Naive thymus-derived CD4-positive, alpha-beta T cell (primary cell): ENCODE results near the gene PIK3R1. TPM values are rescaled to one million over a fixed set of nuclear protein-coding genes. Genes with fewer than 3 reads are reported as not detected.

Source experiments
- ATAC-seq: fragments of 150-1000 bp; cut with Tn5 transposase; 2 replicates; pipeline ENCODE4 v1.10.0; 2021; ENCODE audit warnings: mild to moderate bottlenecking, moderate library complexity
- CTCF ChIA-PET: fragments of 350-600 bp; sonication (Branson Sonifier 250); formaldehyde crosslinking; loops from one replicate; lab custom pipeline; 2021; ENCODE audit warnings: antibody characterized with exemption; lab: Charles Lee
- POLR2A ChIA-PET: fragments of 350-600 bp; sonication (Branson Sonifier 250); formaldehyde crosslinking; loops from one replicate; lab custom pipeline; 2021; ENCODE audit warnings: antibody characterized with exemption, inconsistent platforms; lab: Charles Lee
- DNase-seq, 9 donors: peaks; one replicate each; pipeline versions ENCODE4 v3.0.0 to v3.0.0-alpha.2; 2020 to 2022; ENCODE audit warnings: mixed read lengths in 1 of 9
- H3K27ac ChIP-seq: one replicate; pipeline ENCODE4 v1.7.0; 2013; ENCODE audit warnings: mild to moderate bottlenecking, low read depth, low read length, moderate library complexity
- H3K27me3 ChIP-seq, 2 donors: one replicate each; pipeline ENCODE4 v1.7.0; 2013; ENCODE audit warnings: low read length in 2 of 2, mild to moderate bottlenecking in 2 of 2, moderate library complexity in 2 of 2; ENCODE audit not compliant: control insufficient read depth in 2 of 2, insufficient read depth in 2 of 2
- H3K36me3 ChIP-seq, 3 experiments: 1 replicate in 2 of 3; 2 replicates in 1 of 3; pipeline ENCODE4 v1.7.0; 2013; ENCODE audit warnings: low read length in 3 of 3, mild to moderate bottlenecking in 3 of 3, moderate library complexity in 1 of 3; ENCODE audit not compliant: insufficient read depth in 3 of 3, control insufficient read depth in 2 of 3
- H3K4me1 ChIP-seq, 2 donors: one replicate each; pipeline ENCODE4 v1.7.0; 2013; ENCODE audit warnings: low read length in 2 of 2, mild to moderate bottlenecking in 2 of 2, moderate library complexity in 1 of 2; ENCODE audit not compliant: control insufficient read depth in 2 of 2, insufficient read depth in 2 of 2
- H3K4me3 ChIP-seq: 2 replicates; pipeline ENCODE4 v1.7.0; 2013; ENCODE audit warnings: mild to moderate bottlenecking, low read length
- H3K9me3 ChIP-seq, 3 experiments: 1 replicate in 2 of 3; 2 replicates in 1 of 3; pipeline ENCODE4 v1.7.0; 2013; ENCODE audit warnings: low read length in 3 of 3; ENCODE audit not compliant: control insufficient read depth in 2 of 3
- H3K27ac Mint-ChIP-seq, 9 donors: one replicate each; pipeline ENCODE4 v1.8.0; 2020 to 2022; ENCODE audit warnings: mixed read lengths in 9 of 9, mild to moderate bottlenecking in 8 of 9, moderate library complexity in 5 of 9, inconsistent platforms in 2 of 9
- H3K27me3 Mint-ChIP-seq, 5 donors: one replicate each; pipeline ENCODE4 v1.8.0; 2021 to 2022; ENCODE audit warnings: mixed read lengths in 5 of 5, mild to moderate bottlenecking in 1 of 5
- H3K36me3 Mint-ChIP-seq, 5 donors: one replicate each; pipeline ENCODE4 v1.8.0; 2020 to 2022; ENCODE audit warnings: mixed read lengths in 5 of 5, mild to moderate bottlenecking in 3 of 5, inconsistent platforms in 1 of 5
- H3K4me1 Mint-ChIP-seq, 7 donors: one replicate each; pipeline ENCODE4 v1.8.0; 2020 to 2022; ENCODE audit warnings: mixed read lengths in 7 of 7, mild to moderate bottlenecking in 3 of 7, inconsistent platforms in 1 of 7
- H3K4me3 Mint-ChIP-seq, 10 donors: one replicate each; pipeline ENCODE4 v1.8.0; 2020 to 2022; ENCODE audit warnings: mild to moderate bottlenecking in 10 of 10, mixed read lengths in 10 of 10, moderate library complexity in 6 of 10, inconsistent platforms in 2 of 10
- H3K9me3 Mint-ChIP-seq, 11 donors: one replicate each; pipeline ENCODE4 v1.8.0; 2020 to 2022; ENCODE audit warnings: mixed read lengths in 11 of 11, mild to moderate bottlenecking in 4 of 11, inconsistent platforms in 1 of 11, moderate library complexity in 1 of 11
- intact Hi-C, 2 donors: fragments of 100-400 bp; cut with micrococcal nuclease; formaldehyde crosslinking; loops; one replicate each; pipeline ENCODE4 v1.15.1; 2023
- polyA plus RNA-seq, 2 donors: library from polyadenylated mRNA; unstranded; fragments of 300-500 nt; fragmentation: Illumina TruSeq; gene quantifications; one replicate each; pipeline ENCODE4 v1.2.3, GENCODE V29; 2021
- total RNA-seq, 6 experiments: library from RNA in 5 of 6; stranded (reverse) in 5 of 6; gene quantifications; 1 replicate in 5 of 6; 2 replicates in 1 of 6; pipeline ENCODE4 v1.2.3 and lab custom pipeline; 2021 to 2026

The PIK3R1 gene
- total and polyA plus RNA-seq, 7 experiments from 2014 or later: 72.0 to 207 (median 119) TPM

DNA sequence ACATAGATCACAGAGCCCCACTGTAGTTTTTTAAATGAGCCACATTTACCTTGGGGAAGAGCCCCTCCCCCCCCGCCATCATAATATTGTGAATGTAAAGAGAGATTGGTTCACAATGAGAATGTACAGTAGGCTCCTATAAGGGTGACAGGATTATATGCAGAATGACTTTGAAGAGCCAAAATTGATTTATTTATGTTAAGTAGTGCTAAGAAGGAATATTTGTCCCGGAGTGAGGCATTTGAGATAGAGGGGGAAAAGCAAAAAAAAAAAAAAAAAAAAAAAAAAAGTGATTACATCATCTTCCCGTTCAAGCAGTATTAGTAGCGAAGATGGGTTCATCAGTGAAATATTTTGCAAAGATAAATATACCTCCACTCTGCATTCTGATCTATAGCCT, 73.9 kb downstream of the PIK3R1 start:
- H3K27me3 ChIP-seq: no peaks in the 10 kb centered on the region
- POLR2A ChIA-PET: interaction anchor here (1.2 kb wide), 1 partner anchor 9 kb away, joined by 5 read pairs; no protein-coding TSS in a partner anchor
- no peak for DNase-seq
- no peak for ATAC-seq
- H3K4me3 ChIP-seq: no peak overlapping the region
- Mint-ChIP-seq H3K27me3 (no peaks in the 10 kb centered on the region), H3K27ac (peak overlapping the region in 7 of 9 donors; percentile 24 to 97 (median 83)), H3K36me3 (peaks cover 8 to 23% (median 16%) of the 10 kb centered on the region in 5 donors), H3K9me3 (no peaks in the 10 kb centered on the region), H3K4me1 (peaks cover 44 to 85% (median 76%) of the 10 kb centered on the region in 7 donors), H3K4me3 (peak overlapping the region in 9 of 10 donors; percentile 81 to 93 (median 90))
- H3K9me3 ChIP-seq: no peaks in the 10 kb centered on the region
- H3K4me1 ChIP-seq: peaks cover 50 to 65% of the 10 kb centered on the region in 2 donors
- H3K36me3 ChIP-seq: peaks cover 17 to 25% (median 20%) of the 10 kb centered on the region in 3 experiments
- CTCF ChIA-PET: no interaction called here
- peak overlapping the region; percentile 55 for H3K27ac ChIP-seq
- intact Hi-C loops: loop anchor here (5.0 to 10.0 kb wide), 5 partner anchors 93 to 1285 kb away; partner anchors contain the start of gene SLC30A5 (in 1 of the 2)

DNA sequence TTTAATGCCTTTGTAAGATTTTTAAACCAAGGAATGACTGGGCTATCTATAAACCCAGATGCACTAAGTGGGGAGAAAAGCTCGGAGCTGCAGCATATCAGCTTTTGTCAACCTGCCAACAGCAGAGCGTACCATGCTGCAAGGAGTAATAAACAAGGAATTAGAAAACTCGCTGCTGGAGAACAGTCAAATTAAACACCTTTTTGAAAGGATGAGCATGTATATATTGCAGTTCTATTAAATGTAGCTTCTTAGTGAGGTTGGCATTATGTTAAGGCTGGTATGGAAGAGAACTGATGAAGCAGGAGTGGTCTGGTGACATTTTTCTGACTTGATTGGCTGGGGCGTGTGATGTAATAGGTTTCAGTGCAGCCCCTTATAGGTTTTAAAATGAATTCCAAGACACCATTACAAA, 74.7 kb downstream of the PIK3R1 start:
- peaks cover 13 to 26% (median 19%) of the 10 kb centered on the region in 5 donors for H3K36me3 Mint-ChIP-seq
- CTCF ChIA-PET: no interaction called here

DNA sequence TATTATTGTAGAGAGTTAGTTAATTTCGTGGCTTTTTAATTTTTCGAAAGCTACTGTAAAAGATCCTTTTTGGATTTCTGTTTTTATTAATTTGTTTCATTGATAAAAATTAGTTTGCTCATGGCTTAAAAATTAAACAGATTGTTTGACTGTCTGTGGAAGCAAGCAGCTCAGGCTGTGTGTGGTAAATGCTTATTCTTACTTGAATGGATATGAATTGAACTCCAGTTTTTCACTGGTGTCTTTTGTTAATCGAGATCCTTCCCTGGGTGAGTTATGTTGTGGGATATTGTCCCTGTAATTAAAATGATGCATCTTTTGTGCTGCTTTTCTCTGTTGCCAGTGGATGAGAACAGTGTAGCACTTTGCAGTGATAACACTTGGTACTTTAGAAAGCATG, 75.3 kb downstream of the PIK3R1 start:
- Histone ChIP-seq H3K4me1 (peaks cover 37 to 52% of the 10 kb centered on the region in 2 donors), H3K36me3 (peaks cover 26 to 36% (median 29%) of the 10 kb centered on the region in 3 experiments), H3K27me3 (no peaks in the 10 kb centered on the region), H3K27ac (peak overlapping the region; percentile 4), H3K4me3 (no peak overlapping the region), H3K9me3 (no peaks in the 10 kb centered on the region)
- DNase-seq (no peak), ATAC-seq (no peak)
- Mint-ChIP-seq H3K4me3 (peak overlapping the region in 4 of 10 donors; percentile 0 to 63 (median 40)), H3K27me3 (no peaks in the 10 kb centered on the region), H3K27ac (peak overlapping the region in 7 of 9 donors; percentile 24 to 97 (median 60)), H3K4me1 (peaks cover 35 to 78% (median 67%) of the 10 kb centered on the region in 7 donors), H3K9me3 (no peaks in the 10 kb centered on the region), H3K36me3 (peaks cover 16 to 27% (median 23%) of the 10 kb centered on the region in 5 donors)
- intact Hi-C loops: no loop called here
- ChIA-PET POLR2A (interaction anchor here (0.8 to 1.2 kb wide), 2 partner anchors 10 to 13 kb away, joined by 3 to 5 read pairs; no protein-coding TSS in a partner anchor), CTCF (interaction anchor here (0.7 kb wide), 1 partner anchor 1343 kb away, joined by 3 read pairs; no protein-coding TSS in a partner anchor)

More for the DNA sequence above, 74.7 kb downstream of the PIK3R1 start:
- H3K27ac ChIP-seq: no peak overlapping the region
- peaks cover 43 to 58% of the 10 kb centered on the region in 2 donors for H3K4me1 ChIP-seq
- peak overlapping the region in 8 of 9 donors; percentile 13 to 97 (median 68) for H3K27ac Mint-ChIP-seq
- ATAC-seq: no peak
- H3K4me3 ChIP-seq: no peak overlapping the region
- no peaks in the 10 kb centered on the region for H3K27me3 ChIP-seq
- no peaks in the 10 kb centered on the region for H3K9me3 ChIP-seq
- H3K27me3 Mint-ChIP-seq: no peaks in the 10 kb centered on the region
- no peak for DNase-seq
- intact Hi-C loops: no loop called here
- H3K36me3 ChIP-seq: peaks cover 22 to 30% (median 24%) of the 10 kb centered on the region in 3 experiments
- peak overlapping the region in 5 of 10 donors; percentile 36 to 87 (median 81) for H3K4me3 Mint-ChIP-seq
- peaks cover 39 to 82% (median 73%) of the 10 kb centered on the region in 7 donors for H3K4me1 Mint-ChIP-seq
- POLR2A ChIA-PET: interaction anchor here (1.2 kb wide), 1 partner anchor 10 kb away, joined by 5 read pairs; no protein-coding TSS in a partner anchor
- no peaks in the 10 kb centered on the region for H3K9me3 Mint-ChIP-seq

DNA sequence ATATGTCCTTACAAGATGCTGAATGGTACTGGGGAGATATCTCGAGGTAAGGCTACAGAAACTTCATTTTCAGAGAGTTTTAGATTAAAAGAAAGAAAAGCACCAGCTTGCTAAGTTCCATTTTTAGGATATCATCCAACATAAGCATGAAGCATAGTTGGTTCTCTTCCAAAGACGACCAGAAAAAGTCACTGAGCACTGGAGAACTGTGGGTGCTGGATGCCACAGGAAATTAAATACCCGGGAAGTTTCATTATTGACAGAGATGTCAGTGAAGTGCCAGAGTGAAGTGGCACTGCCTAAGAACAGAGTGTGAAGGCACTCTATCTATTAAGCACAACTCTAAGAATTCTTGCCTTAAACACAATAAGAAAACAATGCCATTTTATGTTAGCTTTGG, 76.8 kb downstream of the PIK3R1 start:
- Mint-ChIP-seq H3K9me3 (no peaks in the 10 kb centered on the region), H3K4me3 (no peak overlapping the region), H3K36me3 (peaks cover 28 to 42% (median 34%) of the 10 kb centered on the region in 5 donors), H3K27me3 (no peaks in the 10 kb centered on the region), H3K27ac (peak overlapping the region in 7 of 9 donors; percentile 23 to 85 (median 44)), H3K4me1 (peaks cover 33 to 73% (median 52%) of the 10 kb centered on the region in 7 donors)
- Histone ChIP-seq H3K4me3 (no peak overlapping the region), H3K27me3 (no peaks in the 10 kb centered on the region), H3K9me3 (no peaks in the 10 kb centered on the region), H3K36me3 (peaks cover 39 to 50% (median 44%) of the 10 kb centered on the region in 3 experiments), H3K27ac (peak overlapping the region; percentile 4), H3K4me1 (peaks cover 27 to 37% of the 10 kb centered on the region in 2 donors)
- no peak for ATAC-seq
- no peak for DNase-seq
- intact Hi-C loops: no loop called here
- ChIA-PET CTCF (no interaction called here), POLR2A (interaction anchor here (0.9 kb wide), 1 partner anchor 9 kb away, joined by 3 read pairs; no protein-coding TSS in a partner anchor)

DNA sequence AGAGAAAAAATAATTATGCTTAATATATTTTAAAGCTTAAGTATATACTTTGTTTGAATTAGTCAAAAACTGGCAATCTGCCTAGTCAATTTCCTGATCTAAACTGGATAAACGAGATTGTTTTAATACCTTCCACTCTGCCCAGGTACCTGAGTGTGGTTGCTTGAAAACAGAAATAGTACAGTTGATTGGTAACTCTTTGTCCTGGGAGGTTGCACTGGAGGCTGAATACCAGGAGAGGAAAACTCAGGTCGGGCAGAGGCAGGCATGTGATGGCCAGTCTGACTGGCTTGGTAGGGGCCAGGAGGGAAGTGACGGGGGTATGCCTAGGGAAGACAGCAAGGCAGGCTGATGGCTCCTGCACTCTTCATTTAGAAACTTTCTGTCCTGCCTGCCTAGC, 80.2 kb downstream of the PIK3R1 start:
- ATAC-seq (no peak), DNase-seq (no peak)
- Mint-ChIP-seq H3K27ac (peak overlapping the region in 7 of 9 donors; percentile 5 to 77 (median 33)), H3K4me3 (peak overlapping the region in 1 of 10 donors; percentile 32), H3K9me3 (no peaks in the 10 kb centered on the region), H3K36me3 (peaks cover 32 to 71% (median 37%) of the 10 kb centered on the region in 5 donors), H3K27me3 (no peaks in the 10 kb centered on the region), H3K4me1 (peaks cover 12 to 46% (median 22%) of the 10 kb centered on the region in 7 donors)
- ChIA-PET CTCF (no interaction called here), POLR2A (interaction anchor here (1.1 kb wide), 1 partner anchor 9 kb away, joined by 3 read pairs; no protein-coding TSS in a partner anchor)
- intact Hi-C loops: loop anchor here in 1 of 2 donors (1.0 kb wide), 1 partner anchor 7 kb away; no protein-coding TSS in a partner anchor
- Histone ChIP-seq H3K27me3 (no peaks in the 10 kb centered on the region), H3K4me1 (peaks cover 0 to 9% of the 10 kb centered on the region in 2 donors), H3K36me3 (peaks cover 42 to 73% (median 63%) of the 10 kb centered on the region in 3 experiments), H3K27ac (no peak overlapping the region), H3K4me3 (no peak overlapping the region), H3K9me3 (no peaks in the 10 kb centered on the region)

DNA sequence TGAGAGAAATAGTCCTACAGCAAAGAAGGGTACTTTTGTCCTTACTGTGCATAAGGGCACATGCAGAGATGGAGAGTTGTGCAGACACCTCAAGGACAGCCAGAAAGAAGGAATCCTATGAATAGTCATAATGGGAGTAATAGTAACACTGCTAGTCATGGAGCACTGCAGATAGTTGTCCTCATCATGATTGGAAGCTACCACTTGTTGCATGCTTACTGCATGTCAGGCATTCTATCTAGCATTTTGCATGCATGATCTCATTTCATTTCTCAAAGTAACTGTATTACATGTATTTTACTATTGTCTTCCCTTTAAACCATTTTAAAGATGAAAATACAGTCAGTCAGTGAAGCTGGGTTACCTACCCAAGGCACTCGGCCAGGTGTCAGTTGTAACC, 81.3 kb downstream of the PIK3R1 start:
- ChIA-PET CTCF (interaction anchor here (1.2 kb wide), 1 partner anchor 11 kb away, joined by 7 read pairs; no protein-coding TSS in a partner anchor), POLR2A (no interaction called here)
- DNase-seq (no peak), ATAC-seq (no peak)
- Histone ChIP-seq H3K27me3 (no peaks in the 10 kb centered on the region), H3K4me1 (peaks cover 0 to 6% of the 10 kb centered on the region in 2 donors), H3K27ac (no peak overlapping the region), H3K36me3 (peaks cover 44 to 73% (median 65%) of the 10 kb centered on the region in 3 experiments), H3K9me3 (no peaks in the 10 kb centered on the region), H3K4me3 (no peak overlapping the region)
- no peaks in the 10 kb centered on the region for H3K27me3 Mint-ChIP-seq
- H3K4me1 Mint-ChIP-seq: peaks cover 9 to 35% (median 13%) of the 10 kb centered on the region in 7 donors
- H3K27ac Mint-ChIP-seq: peak overlapping the region in 4 of 9 donors; percentile 9 to 79 (median 49)
- intact Hi-C loops: loop anchor here in 1 of 2 donors (1.0 kb wide), 1 partner anchor 9 kb away; no protein-coding TSS in a partner anchor
- no peak overlapping the region for H3K4me3 Mint-ChIP-seq
- peaks cover 33 to 76% (median 39%) of the 10 kb centered on the region in 5 donors for H3K36me3 Mint-ChIP-seq
- H3K9me3 Mint-ChIP-seq: no peaks in the 10 kb centered on the region
